Measurements from ENCODE around the gene MITF.

MITF gene

DNA sequence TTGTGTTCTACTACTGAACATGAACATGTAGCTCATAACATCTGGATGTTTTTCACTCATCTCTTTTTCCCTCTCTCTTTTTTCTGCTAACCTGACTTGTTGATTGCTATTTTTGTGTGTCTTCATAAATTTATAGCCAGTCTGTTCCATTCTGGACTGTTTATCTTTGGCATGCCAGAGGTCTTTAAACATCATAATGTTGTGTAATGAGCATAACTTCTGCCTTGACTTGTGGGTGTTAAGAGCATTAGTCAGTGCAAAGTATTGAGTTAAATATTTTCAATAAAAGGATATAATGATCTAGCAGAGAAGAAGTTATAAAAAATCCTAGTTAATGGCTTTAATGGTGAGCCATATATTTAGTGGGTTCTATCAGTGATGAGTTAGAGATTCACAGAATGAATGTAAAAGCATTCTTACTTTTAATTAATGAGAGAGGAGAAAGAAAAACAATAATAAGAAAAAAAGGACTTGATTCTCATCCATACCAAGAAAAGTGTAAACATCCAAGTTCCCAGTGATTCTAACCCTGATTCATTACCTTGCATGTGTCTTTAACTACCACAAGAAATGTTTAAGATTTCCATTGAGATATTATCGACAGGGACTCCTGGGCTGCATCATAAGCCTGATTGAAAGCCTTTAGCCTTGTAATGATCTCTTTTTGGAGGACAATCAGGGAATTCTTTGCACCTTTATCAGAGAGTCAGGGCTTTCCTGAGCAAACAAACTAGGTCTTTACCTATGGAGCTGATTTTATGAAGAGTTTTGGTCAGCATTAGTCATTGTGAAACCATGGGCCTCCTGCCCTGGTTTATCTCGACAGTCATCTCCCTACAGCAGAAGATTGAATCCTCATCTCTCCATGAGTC lies 22.9 kb downstream of the MITF start:
- no peak for DNase-seq

GRCh38 chr3:69762768-69763229 lies 23.5 kb downstream of the MITF start:
- DNase-seq = no peak

GRCh38 chr3:69763458-69763857 lies 24.2 kb downstream of the MITF start:
- no peak for DNase-seq

- DNase-seq = no peak
Observed at GRCh38 chr3:69764121-69764741, 25.0 kb downstream of the MITF start.

DNA sequence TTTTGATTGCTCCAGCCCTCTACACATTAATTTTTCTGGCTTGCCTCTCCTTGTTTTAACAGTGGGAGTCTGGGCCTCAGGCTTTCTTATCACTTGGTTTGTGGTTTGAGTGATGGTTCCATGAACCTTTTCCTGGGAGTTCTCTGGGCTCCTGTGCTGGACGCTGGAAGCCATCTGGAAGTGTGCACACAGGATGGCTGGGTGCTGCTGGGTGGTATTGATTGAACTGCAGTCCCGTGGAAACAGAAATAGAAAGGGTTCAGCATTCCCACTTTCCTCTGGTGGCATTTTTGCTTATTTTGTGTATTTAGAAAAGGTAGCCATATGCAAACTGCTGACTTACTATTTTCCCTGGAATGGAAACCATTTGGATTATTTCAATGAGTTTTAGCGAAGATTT lies 25.6 kb downstream of the MITF start:
- DNase-seq = no peak

GRCh38 chr3:69766638-69767037 lies 27.4 kb downstream of the MITF start:
- DNase-seq = no peak

- DNase-seq = no peak
Observed at GRCh38 chr3:69767571-69767970, 28.3 kb downstream of the MITF start.

DNA sequence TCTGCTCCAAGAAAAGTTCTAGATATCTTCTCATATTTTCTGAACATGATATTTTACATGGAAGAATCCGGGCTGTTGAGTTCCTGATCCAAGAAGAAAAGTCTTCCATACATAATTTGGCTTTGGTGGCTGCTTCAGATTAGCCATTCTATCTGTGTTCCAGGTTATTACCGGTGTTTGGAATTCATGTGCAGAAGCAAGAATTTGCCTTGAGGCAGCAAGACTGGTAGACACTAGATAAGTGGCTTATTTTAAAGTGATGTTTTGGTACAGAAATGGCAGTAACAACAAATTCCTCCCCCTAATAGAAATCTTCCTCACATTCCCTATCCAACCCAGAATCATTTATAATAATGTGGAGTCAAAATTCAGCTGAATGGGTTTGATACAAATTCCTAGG lies 29.2 kb downstream of the MITF start:
- DNase-seq = no peak

DNA sequence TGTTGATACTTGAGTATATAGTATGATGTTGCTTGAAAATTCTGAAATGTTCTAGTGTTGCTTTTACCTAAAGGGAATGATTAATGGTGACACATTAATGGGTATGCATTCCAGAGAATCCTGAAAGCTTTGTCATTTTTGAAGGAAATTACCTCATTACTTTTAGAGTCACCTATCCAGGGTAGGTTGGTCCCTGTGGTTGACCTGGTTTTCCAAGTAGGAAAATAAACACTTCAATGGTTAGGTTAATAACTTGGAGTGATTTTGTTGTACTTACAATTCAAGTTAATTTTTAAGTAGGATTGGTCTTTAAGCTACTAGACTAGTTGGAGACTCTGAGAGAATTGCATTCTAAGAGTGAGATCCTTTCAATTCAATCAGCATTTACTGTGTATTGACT lies 31.0 kb downstream of the MITF start:
- DNase-seq = no peak

- DNase-seq = no peak
Observed at GRCh38 chr3:69770976-69771634, 31.8 kb downstream of the MITF start.

DNA sequence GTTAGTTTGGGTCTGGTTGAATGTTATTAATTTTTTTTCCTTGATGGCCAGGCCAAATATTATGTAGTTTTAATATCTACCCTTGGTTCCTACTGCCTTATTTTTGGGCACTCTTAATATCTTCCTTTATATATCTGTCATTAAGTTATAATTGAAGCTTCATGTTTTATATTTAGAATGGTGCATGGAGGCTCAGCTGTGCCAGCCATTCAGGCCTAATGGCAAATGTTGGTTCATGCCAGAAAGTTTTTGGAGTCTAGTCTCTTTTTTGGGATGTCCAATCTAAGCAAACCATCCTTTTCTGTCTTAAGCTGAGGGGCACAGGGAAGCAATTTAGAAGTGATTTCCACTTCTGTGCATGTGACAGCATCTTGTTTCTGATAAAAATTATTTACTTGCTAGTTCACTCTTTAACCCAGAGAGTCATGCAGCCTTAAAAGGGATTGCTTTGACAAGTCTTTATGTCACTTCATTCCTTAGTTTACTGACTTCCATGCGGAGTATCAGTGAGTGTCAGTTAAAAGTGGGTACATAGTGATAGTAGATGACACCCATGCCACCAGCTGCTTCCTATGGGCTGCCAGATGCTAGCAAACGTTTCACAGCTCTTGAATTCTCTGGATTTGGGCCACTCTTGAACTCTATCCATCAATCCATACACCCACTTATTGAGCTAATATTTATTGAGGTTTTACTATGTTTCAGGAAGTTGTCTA lies 33.0 kb downstream of the MITF start:
- no peak for DNase-seq

DNA sequence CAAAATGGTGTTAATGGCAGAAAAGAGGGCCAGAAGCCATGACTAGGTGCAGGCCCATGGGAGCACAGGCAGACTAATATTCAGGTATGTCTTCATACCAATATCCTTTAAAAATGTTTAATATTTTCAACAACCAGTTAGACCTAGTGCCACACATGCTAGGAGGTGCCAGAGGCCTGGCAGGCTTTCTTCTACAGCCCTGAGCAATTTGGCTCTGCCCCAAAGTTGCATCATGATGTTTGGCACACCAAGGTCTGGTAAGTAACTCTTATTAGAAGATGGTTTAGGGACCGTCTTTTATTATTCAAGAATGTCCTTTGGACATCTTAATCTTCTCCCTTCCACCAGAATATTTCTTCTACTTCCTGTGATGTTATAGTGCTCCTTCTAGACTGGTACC lies 34.8 kb downstream of the MITF start:
- no peak for DNase-seq

DNA sequence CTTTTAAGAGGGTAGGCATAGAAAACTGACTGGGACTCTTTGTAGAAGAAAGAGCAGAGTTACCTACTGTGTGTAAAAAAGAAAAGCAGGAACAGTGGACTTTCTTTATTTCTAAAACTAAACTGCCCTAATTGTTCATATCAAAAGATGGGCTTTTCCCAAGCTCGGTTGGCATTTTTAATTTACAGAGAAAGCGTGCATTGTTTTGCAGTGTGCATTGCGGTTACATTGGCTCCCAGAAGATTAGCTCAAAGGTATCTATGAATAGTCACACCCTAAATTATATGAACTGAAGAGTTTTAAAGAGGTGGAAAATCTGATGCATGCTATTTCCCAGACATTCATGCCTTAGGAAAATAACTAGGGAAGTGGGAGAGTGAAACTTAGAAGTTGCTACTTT lies 36.5 kb downstream of the MITF start:
- no peak for DNase-seq

GRCh38 chr3:69776289-69776688 lies 37.0 kb downstream of the MITF start:
- DNase-seq = no peak

- DNase-seq = no peak
Observed at GRCh38 chr3:69776920-69777581, 37.8 kb downstream of the MITF start.

GRCh38 chr3:69777582-69777967 lies 38.3 kb downstream of the MITF start:
- no peak for DNase-seq

DNA sequence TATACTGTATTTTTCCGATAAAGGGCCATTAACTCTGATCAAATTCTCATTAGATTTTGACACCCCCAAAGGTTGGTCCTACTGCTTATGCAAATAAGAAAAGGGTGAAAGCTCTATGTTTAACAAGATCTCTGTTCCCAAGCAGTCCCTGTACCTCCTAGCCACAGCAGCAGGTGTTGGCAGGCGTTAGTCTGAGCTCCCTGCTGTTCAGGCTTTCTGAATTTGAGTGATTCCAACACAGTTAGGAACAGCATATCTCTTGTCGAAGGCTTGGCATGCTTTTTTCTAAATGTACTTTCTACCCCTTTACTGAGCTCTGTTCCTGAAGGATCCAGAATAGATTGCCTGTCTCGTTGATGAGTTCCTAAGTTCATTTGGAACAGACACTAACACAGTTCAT lies 42.3 kb downstream of the MITF start:
- DNase-seq = no peak

DNA sequence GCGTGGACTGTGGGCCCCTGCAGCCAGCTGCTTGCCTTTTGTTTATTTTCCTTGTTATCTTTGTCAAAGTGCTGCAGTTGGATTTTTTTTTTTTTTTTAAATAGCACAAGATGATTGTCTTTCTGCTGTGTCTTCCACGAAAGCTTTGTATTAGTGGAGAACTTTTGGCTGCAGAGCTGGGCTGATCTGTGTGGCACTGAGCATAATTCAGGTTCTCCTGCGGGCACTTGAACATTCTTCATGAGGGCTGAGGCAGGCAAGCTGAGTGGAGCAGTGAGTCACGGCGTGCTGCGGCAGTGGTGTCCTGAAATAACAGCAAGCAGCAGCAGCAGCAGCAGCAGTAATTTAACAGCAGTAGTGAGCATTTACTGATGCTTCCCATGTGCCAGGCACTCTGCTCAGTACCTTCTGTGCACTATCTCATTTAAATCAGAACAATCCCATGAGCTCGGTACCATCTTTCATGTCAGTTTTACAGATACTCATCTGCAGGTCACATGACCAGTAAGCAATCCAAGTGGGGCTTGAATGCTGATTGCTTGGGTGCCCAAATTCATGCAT lies 45.8 kb downstream of the MITF start:
- DNase-seq = no peak

DNA sequence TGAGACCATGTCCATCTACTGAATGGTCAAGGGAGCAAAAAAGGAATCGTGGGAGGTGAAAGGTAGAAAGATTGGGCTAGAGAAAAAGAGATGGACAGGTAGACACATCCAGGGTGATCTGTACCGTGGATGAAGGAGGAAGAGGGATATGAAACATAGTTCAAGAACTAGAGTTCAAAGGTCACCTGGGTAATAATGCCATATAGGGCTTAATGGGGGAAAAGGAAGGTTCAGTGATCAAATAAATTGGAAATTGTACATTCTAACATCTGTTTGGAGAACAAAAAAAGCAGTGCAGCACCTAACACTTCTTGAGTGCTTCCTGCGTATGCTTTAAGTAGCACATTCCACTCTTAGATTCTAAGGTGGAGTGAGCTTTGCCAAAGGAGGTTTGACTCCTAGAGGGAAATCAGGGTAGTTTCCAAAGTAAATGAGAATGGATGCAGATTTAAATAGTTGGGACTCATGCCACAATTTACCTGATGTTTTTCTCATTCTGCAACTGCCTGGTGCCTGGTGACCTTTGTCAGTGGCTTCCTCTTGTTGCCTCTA lies 46.6 kb downstream of the MITF start:
- DNase-seq = no peak

GRCh38 chr3:69786854-69787253 lies 47.6 kb downstream of the MITF start:
- no peak for DNase-seq

GRCh38 chr3:69787436-69788168 lies 48.3 kb downstream of the MITF start:
- DNase-seq = no peak

All from stimulated activated CD8-positive, alpha-beta memory T cell treated with anti-CD3 and anti-CD28 coated beads, Interleukin-4, amount 100 ng/mL, for 48 hours (primary cell).